ENCODE measurements around the gene B4GALT6. TPM values are rescaled to one million over a fixed set of nuclear protein-coding genes. Genes with fewer than 3 reads are reported as not detected.

B4GALT6 gene
- total and polyA plus RNA-seq, 9 of the 15 experiments (the other 6 are each of a cell fraction or from before 2014, with no cell fraction given): 0.03 to 0.27 (median 0.08) TPM

DNA sequence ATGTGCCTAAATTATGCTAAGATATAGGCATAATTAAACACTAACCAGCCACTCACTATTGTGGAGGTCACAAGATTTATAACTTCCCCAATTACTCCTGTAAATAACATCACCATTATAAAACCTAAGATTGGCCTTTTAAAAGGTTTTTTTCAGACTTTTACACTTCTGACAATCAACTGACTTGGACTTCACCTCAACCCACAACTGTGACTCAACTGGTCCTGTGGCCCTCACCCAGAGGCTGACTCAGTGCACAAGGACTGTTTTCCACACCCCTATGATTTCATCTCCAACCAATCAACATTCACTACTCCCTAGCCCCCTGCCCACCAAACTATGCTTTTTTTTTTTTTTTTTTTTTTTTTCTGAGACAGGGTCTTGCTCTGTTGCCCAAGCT is 81.1 kb downstream of the B4GALT6 start (continued):
- TF ChIP-seq, protein P1, sequence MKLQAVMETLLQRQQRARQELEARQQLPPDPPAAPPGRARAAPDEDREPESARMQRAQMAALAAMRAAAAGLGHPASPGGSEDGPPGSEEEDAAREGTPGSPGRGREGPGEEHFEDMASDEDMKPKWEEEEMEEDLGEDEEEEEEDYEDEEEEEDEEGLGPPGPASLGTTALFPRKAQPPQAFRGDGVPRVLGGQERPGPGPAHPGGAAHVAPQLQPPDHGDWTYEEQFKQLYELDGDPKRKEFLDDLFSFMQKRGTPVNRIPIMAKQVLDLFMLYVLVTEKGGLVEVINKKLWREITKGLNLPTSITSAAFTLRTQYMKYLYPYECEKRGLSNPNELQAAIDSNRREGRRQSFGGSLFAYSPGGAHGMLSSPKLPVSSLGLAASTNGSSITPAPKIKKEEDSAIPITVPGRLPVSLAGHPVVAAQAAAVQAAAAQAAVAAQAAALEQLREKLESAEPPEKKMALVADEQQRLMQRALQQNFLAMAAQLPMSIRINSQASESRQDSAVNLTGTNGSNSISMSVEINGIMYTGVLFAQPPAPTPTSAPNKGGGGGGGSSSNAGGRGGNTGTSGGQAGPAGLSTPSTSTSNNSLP (IDR thresholded peaks at IDR 0.05; ENCODE audit: borderline replicate concordance, low read depth, low read length): no peak
- TF ChIP-seq NELFE (IDR thresholded peaks at IDR 0.05; ENCODE audit: insufficient read depth, insufficient read length) (no peak), FOXK2 (conservative IDR thresholded peaks at IDR 0.05 in 1 of 2, IDR thresholded peaks at IDR 0.05 in 1 of 2; ENCODE audit: low read depth in 2 of 2) (no peak), HNRNPLL (IDR thresholded peaks at IDR 0.05; ENCODE audit: low read depth, low read length, poor library complexity, severe bottlenecking) (no peak), SP2 (IDR thresholded peaks at IDR 0.05; ENCODE audit: extremely low read depth, low read depth, low read length, poor library complexity, severe bottlenecking) (no peak)

DNA sequence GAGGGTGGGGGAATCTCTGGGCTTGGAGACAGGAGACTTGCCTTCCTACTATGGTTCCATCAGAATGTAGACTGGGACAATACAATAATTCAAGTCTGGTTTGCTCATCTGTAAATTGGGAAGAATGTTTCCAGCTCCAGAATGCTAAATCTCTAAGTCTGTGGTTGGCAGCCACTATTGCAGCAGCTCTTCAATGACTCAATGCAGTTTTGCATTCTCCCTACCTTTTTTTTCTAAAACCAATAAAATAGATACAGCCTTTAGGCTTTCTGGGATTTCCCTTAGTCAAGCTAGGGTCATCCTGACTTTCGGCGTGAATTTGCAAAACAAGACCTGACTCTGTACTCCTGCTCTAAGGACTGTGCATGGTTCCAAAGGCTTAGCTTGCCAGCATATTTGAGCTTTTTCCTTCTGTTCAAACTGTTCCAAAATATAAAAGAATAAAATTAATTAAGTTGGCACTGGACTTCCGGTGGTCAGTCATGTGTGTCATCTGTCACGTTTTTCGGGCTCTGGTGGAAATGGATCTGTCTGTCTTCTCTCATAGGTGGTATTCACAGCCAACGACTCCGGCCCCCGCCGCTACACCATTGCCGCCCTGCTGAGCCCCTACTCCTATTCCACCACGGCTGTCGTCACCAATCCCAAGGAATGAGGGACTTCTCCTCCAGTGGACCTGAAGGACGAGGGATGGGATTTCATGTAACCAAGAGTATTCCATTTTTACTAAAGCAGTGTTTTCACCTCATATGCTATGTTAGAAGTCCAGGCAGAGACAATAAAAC is 86.2 kb downstream of the B4GALT6 start:
- no peaks in the 10 kb centered on the region for H3K9me3 ChIP-seq (replicated peaks; ENCODE audit: control insufficient read depth, insufficient read depth, low read depth, low read length)
- intact Hi-C loops (cut with micrococcal nuclease): no loop called here
- no peaks in the 10 kb centered on the region; a peak in 1 of 5 replicates for H3K27me3 ChIP-seq (ENCODE audit: control insufficient read depth in 2 of 2, insufficient read depth in 2 of 2, low read length in 2 of 2)
- ATAC-seq: no peak
- H2AFZ ChIP-seq (ENCODE audit: low read depth, low read length): no peak overlapping the region
- H3K4me3 ChIP-seq: no peak overlapping the region
- H3K9me1 ChIP-seq (ENCODE audit: control insufficient read depth, insufficient read depth, low read length): no peaks in the 10 kb centered on the region
- no peaks in the 10 kb centered on the region for H3K36me3 ChIP-seq (ENCODE audit: control insufficient read depth, insufficient read depth, low read length)
- no peak overlapping the region for H3K4me2 ChIP-seq (ENCODE audit: insufficient read depth, low read length)
- FAIRE-seq: no peak
- ChIA-PET POLR2A (interaction anchor here (1.2 kb wide), 1 partner anchor 10 kb away, joined by 3 read pairs; no protein-coding TSS in a partner anchor), CTCF (ENCODE audit: low intra/inter-chr PET ratio) (no interaction called here)
- no peaks in the 10 kb centered on the region for H3K79me2 ChIP-seq (ENCODE audit: control insufficient read depth, insufficient read depth, low read length)
- DNase-seq (ENCODE audit: extremely low read depth in 1 of 4, low spot score in 3 of 4): no peak
- no peaks in the 10 kb centered on the region for H3K4me1 ChIP-seq (replicated peaks in 1 of 2; ENCODE audit: control insufficient read depth in 2 of 2, insufficient read depth in 2 of 2, low read length in 2 of 2)
- no TSS peak for BruUV-seq (replicated peaks)
- 2% methylated on average over 13 of the region's 13 CpGs for WGBS (ENCODE audit: insufficient coverage, low coverage, missing lambda C conversion rate)
- no peak overlapping the region for H3K27ac ChIP-seq (ENCODE audit: extremely low read depth, low read depth, low read length)
- in situ Hi-C loops (cut with MboI): no loop called here
- no peaks in the 10 kb centered on the region for H4K20me1 ChIP-seq (replicated peaks; ENCODE audit: control insufficient read depth, insufficient read depth, low read length)
- H3K9ac ChIP-seq (ENCODE audit: insufficient read depth in 1 of 2, low read depth in 2 of 2, low read length in 2 of 2): no peak overlapping the region
- TF ChIP-seq HNRNPH1 (optimal IDR thresholded peaks at IDR 0.05; ENCODE audit: low read depth, low read length) (no peak), ATF1 (CRISPR knock-in tag; IDR thresholded peaks at IDR 0.05) (no peak), ATF1 (tag; IDR thresholded peaks at IDR 0.05) (no peak), ZNF431 (CRISPR knock-in tag; IDR thresholded peaks at IDR 0.05) (no peak), FOXJ3 (CRISPR knock-in tag; IDR thresholded peaks at IDR 0.05) (no peak), NR3C1 (CRISPR knock-in tag; IDR thresholded peaks at IDR 0.05) (no peak), STAG1 (CRISPR knock-in tag; IDR thresholded peaks at IDR 0.05; ENCODE audit: borderline replicate concordance) (no peak), ELF1 (tag; IDR thresholded peaks at IDR 0.05) (no peak), E2F3 (CRISPR knock-in tag; IDR thresholded peaks at IDR 0.05) (no peak), ZNF354B (CRISPR knock-in tag; IDR thresholded peaks at IDR 0.05) (no peak), NBN (IDR thresholded peaks at IDR 0.05; ENCODE audit: low read depth) (no peak)
- TF ChIP-seq, protein P2, sequence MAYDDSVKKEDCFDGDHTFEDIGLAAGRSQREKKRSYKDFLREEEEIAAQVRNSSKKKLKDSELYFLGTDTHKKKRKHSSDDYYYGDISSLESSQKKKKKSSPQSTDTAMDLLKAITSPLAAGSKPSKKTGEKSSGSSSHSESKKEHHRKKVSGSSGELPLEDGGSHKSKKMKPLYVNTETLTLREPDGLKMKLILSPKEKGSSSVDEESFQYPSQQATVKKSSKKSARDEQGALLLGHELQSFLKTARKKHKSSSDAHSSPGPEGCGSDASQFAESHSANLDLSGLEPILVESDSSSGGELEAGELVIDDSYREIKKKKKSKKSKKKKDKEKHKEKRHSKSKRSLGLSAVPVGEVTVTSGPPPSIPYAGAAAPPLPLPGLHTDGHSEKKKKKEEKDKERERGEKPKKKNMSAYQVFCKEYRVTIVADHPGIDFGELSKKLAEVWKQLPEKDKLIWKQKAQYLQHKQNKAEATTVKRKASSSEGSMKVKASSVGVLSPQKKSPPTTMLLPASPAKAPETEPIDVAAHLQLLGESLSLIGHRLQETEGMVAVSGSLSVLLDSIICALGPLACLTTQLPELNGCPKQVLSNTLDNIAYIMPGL (CRISPR knock-in tag; IDR thresholded peaks at IDR 0.05): no peak
